GM19025 (cell line): ENCODE results near the gene ZBTB43.
"Not testable (repeated sequence)": the region's sequence is repeated elsewhere in the genome, so short reads cannot be mapped to it uniquely, and the experiment has no call there.

Experiments used
- ATAC-seq: cut with Tn5 transposase; IDR thresholded peaks from one replicate; pipeline ENCODE4 v1.9.1; 2021; ENCODE audit warnings: mild to moderate bottlenecking, low read depth, moderate library complexity; ENCODE audit not compliant: unreplicated experiment

The ZBTB43 gene

GRCh38 chr9:126790561-126790960 lies 14.3 kb upstream of the ZBTB43 start:
- ATAC-seq = no peak

- ATAC-seq = no peak
These were observed 13.2 kb upstream of the ZBTB43 start for GRCh38 chr9:126791406-126792230.

- no peak for ATAC-seq
These were observed 11.0 kb upstream of the ZBTB43 start for GRCh38 chr9:126793686-126794417.

- ATAC-seq = no peak
These were observed 10.4 kb upstream of the ZBTB43 start for GRCh38 chr9:126794441-126794840.

- no peak for ATAC-seq
These were observed 8.1 kb upstream of the ZBTB43 start for GRCh38 chr9:126796758-126797157.

- no peak for ATAC-seq
These were observed 6.9 kb upstream of the ZBTB43 start for GRCh38 chr9:126797903-126798302.

- no peak for ATAC-seq
These were observed 5.8 kb upstream of the ZBTB43 start for GRCh38 chr9:126799034-126799433.

GRCh38 chr9:126802318-126803059 lies 2.4 kb upstream of the ZBTB43 start:
- no peak for ATAC-seq

- ATAC-seq = no peak
These were observed 593 bp upstream of the ZBTB43 start for GRCh38 chr9:126804198-126804695.

GRCh38 chr9:126805554-126806262 lies 868 bp downstream of the ZBTB43 start:
- peak; percentile 56 for ATAC-seq

GRCh38 chr9:126806336-126806735 lies 1.5 kb downstream of the ZBTB43 start:
- ATAC-seq = no peak

- no peak for ATAC-seq
These were observed 4.2 kb downstream of the ZBTB43 start for GRCh38 chr9:126809068-126809467.

GRCh38 chr9:126810221-126810620 lies 5.4 kb downstream of the ZBTB43 start:
- not testable (repeated sequence) for ATAC-seq

GRCh38 chr9:126813072-126813471 lies 8.2 kb downstream of the ZBTB43 start:
- ATAC-seq = no peak

- ATAC-seq = no peak
These were observed 9.3 kb downstream of the ZBTB43 start for GRCh38 chr9:126814091-126814490.

- not testable (repeated sequence) for ATAC-seq
These were observed 12.8 kb downstream of the ZBTB43 start for GRCh38 chr9:126817615-126818014.

- ATAC-seq = no peak
These were observed 13.6 kb downstream of the ZBTB43 start for GRCh38 chr9:126818482-126818881.

- no peak for ATAC-seq
These were observed 14.6 kb downstream of the ZBTB43 start for GRCh38 chr9:126819482-126819881.

- no peak for ATAC-seq
These were observed 17.4 kb downstream of the ZBTB43 start for GRCh38 chr9:126822278-126822677.

- ATAC-seq = no peak
These were observed 18.0 kb downstream of the ZBTB43 start for GRCh38 chr9:126822873-126823272.
